Calu3 (cell line): Measurements from ENCODE around the gene SLC15A4. TPM values are rescaled to one million over a fixed set of nuclear protein-coding genes. Genes with fewer than 3 reads are reported as not detected.

ENCODE experiments used
- BruUV-seq: library from RNA; stranded (reverse); fragments of 400-500 nt; replicated peaks from 2 replicates; lab custom pipeline; 2021; lab: Mats Ljungman, UMichigan
- CTCF ChIA-PET: fragments of 300-600 bp; sonication (Branson Sonifier 250); formaldehyde crosslinking; loops from one replicate; lab custom pipeline; 2022; ENCODE audit warnings: antibody characterized with exemption; lab: Charles Lee
- DNase-seq: peaks from one replicate; pipeline ENCODE4 v3.0.0; 2022
- H3K27ac Mint-ChIP-seq: one replicate; pipeline ENCODE4 v1.8.0; 2022; ENCODE audit warnings: mixed read lengths; ENCODE audit not compliant: unreplicated experiment
- H3K27me3 Mint-ChIP-seq: one replicate; pipeline ENCODE4 v1.8.0; 2022; ENCODE audit warnings: mixed read lengths; ENCODE audit not compliant: unreplicated experiment
- H3K36me3 Mint-ChIP-seq: one replicate; pipeline ENCODE4 v1.8.0; 2022; ENCODE audit warnings: mild to moderate bottlenecking, moderate library complexity, mixed read lengths; ENCODE audit not compliant: insufficient read depth, unreplicated experiment
- H3K4me1 Mint-ChIP-seq: one replicate; pipeline ENCODE4 v1.8.0; 2022; ENCODE audit warnings: mild to moderate bottlenecking, low read depth, mixed read lengths; ENCODE audit not compliant: unreplicated experiment
- H3K4me3 Mint-ChIP-seq: one replicate; pipeline ENCODE4 v1.8.0; 2022; ENCODE audit warnings: mild to moderate bottlenecking, low read depth, moderate library complexity, mixed read lengths; ENCODE audit not compliant: unreplicated experiment
- H3K9me3 Mint-ChIP-seq: one replicate; pipeline ENCODE4 v1.8.0; 2022; ENCODE audit warnings: low read depth, mixed read lengths; ENCODE audit not compliant: unreplicated experiment
- intact Hi-C: fragments of 100-400 bp; cut with micrococcal nuclease; formaldehyde crosslinking; loops from one replicate; pipeline ENCODE4 v1.10.0; 2022; ENCODE audit not compliant: unreplicated experiment
- total RNA-seq: library from RNA; stranded (reverse); gene quantifications from 2 replicates; pipeline ENCODE4 v1.2.3, GENCODE V29; 2022
- TF ChIP-seq, protein P1 (sequence below): fragments of 200-600 bp; IDR thresholded peaks from one replicate; pipeline ENCODE4 v1.8.0; 2022; ENCODE audit warnings: antibody characterized with exemption; ENCODE audit not compliant: unreplicated experiment

Gene SLC15A4
- total RNA-seq, 1 experiment from 2014 or later = 34.9 TPM

DNA sequence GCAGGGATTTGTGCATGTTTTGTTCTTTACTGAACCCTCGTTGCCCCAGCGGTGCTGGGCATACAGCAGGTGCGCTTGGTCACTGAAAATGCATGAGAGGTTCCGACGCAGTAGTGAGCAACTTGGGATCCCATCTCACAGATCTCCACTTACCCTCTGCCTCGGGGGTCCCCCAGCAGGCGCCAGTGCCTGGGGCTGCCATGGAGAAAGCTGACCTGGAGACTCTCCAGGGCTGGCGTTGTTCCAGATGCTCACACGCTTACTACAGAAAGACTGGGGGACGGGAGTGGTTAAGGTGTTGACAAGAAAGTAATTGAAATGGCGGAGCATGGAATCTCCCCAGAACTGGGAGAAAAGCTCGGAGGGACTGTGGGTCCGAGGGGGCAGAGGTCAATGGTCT lies 43.7 kb upstream of the SLC15A4 start:
- H3K9me3 Mint-ChIP-seq = peaks cover 24% of the 10 kb centered on the region
- CTCF ChIA-PET = no interaction called here
- no peaks in the 10 kb centered on the region for H3K4me1 Mint-ChIP-seq
- TF ChIP-seq, protein P1, sequence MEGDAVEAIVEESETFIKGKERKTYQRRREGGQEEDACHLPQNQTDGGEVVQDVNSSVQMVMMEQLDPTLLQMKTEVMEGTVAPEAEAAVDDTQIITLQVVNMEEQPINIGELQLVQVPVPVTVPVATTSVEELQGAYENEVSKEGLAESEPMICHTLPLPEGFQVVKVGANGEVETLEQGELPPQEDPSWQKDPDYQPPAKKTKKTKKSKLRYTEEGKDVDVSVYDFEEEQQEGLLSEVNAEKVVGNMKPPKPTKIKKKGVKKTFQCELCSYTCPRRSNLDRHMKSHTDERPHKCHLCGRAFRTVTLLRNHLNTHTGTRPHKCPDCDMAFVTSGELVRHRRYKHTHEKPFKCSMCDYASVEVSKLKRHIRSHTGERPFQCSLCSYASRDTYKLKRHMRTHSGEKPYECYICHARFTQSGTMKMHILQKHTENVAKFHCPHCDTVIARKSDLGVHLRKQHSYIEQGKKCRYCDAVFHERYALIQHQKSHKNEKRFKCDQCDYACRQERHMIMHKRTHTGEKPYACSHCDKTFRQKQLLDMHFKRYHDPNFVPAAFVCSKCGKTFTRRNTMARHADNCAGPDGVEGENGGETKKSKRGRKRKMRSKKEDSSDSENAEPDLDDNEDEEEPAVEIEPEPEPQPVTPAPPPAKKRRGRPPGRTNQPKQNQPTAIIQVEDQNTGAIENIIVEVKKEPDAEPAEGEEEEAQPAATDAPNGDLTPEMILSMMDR = no peak
- H3K27ac Mint-ChIP-seq = no peak overlapping the region
- BruUV-seq = no TSS peak
- peaks cover 3% of the 10 kb centered on the region for H3K36me3 Mint-ChIP-seq
- H3K4me3 Mint-ChIP-seq = no peak overlapping the region
- DNase-seq = no peak
- intact Hi-C loops = no loop called here
- no peaks in the 10 kb centered on the region for H3K27me3 Mint-ChIP-seq

DNA sequence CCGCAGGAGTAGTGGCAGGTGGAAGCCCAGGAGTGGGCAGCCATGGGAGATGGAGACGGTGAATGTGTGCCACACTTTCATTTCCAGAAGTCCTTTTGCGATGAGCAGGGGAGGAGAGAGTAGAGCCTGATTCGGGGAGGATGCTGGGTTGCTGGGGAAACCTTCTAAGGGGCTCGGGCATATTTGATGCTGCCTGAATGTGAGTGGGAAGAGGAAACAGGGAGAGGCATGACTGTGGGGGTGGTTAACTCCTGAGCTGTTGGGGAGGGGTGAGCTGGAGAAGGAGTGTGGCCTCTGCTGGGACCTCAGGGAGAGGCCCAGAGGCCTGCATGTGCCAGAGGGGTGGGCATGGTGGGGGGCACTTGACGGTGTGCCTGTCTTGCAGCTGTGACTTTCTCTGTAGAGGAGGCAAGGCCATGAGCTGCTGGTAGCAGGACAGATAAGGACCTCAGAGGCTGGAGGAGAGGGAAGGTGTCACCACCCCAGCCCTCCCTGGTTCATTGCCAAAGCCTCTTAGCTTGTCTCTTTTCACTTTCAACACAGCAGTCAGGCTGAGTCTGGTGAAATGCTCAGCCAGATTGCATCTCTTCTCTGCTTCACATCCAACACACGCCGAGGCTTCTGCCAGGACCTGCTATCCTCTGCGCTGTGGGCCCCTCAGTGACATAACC lies 40.9 kb upstream of the SLC15A4 start:
- no peak for DNase-seq
- BruUV-seq = no TSS peak
- Mint-ChIP-seq H3K4me1 (no peaks in the 10 kb centered on the region), H3K27ac (no peak overlapping the region), H3K27me3 (no peaks in the 10 kb centered on the region), H3K36me3 (peaks cover 8% of the 10 kb centered on the region), H3K9me3 (peaks cover 27% of the 10 kb centered on the region), H3K4me3 (no peak overlapping the region)
- CTCF ChIA-PET = no interaction called here
- TF ChIP-seq, protein P1 = no peak
- intact Hi-C loops = no loop called here

DNA sequence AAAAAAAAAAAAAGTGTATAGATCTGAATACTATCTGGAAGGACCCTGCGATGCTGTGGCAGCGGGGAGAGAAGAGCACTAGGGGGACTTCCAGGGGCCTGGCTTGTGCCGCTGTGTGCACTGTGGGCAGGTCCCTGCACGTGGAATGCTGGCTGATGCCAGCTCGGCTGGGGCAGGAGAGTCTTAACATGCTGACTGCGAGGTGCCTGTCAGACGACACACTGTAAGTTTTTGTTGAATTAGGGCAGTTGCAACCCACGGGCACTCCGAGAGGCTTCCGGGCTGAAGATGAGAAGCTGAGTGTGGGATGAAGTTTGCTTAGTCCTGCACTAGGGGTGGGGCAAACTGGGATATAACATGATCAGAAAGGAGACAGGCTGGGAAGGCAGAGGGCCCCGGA lies 40.2 kb upstream of the SLC15A4 start:
- Mint-ChIP-seq H3K36me3 (peaks cover 8% of the 10 kb centered on the region), H3K4me3 (no peak overlapping the region), H3K27me3 (no peaks in the 10 kb centered on the region), H3K9me3 (peaks cover 29% of the 10 kb centered on the region), H3K27ac (no peak overlapping the region), H3K4me1 (no peaks in the 10 kb centered on the region)
- intact Hi-C loops = no loop called here
- TF ChIP-seq, protein P1 = no peak
- CTCF ChIA-PET = no interaction called here
- no TSS peak for BruUV-seq
- no peak for DNase-seq

DNA sequence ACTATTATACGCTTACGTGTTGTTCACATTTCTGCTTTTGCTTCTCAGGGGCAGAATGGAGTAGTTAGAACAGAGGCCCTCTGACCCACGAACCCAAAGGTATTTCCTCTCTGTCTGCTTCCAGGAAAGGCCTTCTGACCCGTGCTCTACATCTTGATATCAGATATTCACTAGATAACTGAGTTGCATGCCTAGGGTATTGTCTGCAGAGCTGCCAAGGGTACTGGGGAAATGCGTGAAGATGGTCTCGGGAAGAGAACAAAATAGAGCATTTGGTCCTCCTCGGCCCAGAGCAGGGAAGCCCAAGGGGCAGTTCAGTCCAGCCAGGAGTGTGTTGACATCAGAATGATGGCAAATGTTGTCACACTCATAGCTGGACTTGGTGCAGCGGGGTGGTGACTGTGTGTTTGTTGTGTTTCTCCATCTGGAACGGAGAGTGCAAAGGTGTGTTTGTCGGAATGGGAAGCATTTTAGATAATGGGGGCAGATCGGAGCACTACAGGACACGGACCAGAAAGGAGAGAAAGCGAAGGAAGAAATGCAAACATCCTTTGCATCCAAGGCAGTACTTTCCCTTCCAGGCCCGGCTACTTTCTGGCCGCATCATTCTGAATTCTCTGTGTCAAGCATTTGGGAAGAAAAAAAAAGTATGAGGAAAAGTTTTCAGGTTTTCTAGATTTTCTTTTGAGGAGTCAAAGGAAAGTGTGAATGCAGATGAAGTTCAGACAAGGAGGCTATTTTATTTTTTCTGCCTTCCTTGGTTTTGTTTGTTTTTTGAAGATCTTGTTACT lies 37.7 kb upstream of the SLC15A4 start:
- TF ChIP-seq, protein P1 = no peak
- H3K36me3 Mint-ChIP-seq = peaks cover 8% of the 10 kb centered on the region
- H3K27me3 Mint-ChIP-seq = no peaks in the 10 kb centered on the region
- CTCF ChIA-PET = no interaction called here
- H3K27ac Mint-ChIP-seq = no peak overlapping the region
- no TSS peak for BruUV-seq
- H3K4me3 Mint-ChIP-seq = no peak overlapping the region
- H3K9me3 Mint-ChIP-seq = peaks cover 23% of the 10 kb centered on the region
- H3K4me1 Mint-ChIP-seq = no peaks in the 10 kb centered on the region
- no peak for DNase-seq
- intact Hi-C loops = no loop called here
